OCI-M1 (cell line): ENCODE measurements around the gene ZSWIM8.

Source experiments
- DNase-seq: peaks from one replicate; lab custom pipeline; 2025; lab: John Stamatoyannopoulos, UW

ZSWIM8 gene

DNA sequence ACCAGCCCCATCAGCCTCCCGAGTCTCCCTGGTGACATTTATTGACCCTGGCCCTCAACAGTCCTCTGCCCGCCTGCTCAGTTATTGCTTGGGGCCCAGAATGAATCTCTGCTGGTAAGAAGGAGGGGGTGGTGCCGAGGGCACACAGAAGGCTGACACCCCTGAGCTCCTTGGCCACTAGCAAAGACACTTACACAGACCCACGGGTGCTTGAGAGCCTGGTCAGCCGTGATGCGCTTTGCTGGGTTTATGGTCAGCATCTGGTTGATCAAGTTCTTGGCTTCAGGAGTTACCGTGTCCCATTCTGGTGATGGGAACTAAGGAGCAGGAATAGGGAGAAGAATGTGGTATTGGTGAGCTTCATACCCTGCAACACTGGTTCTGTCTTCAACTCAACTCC, 61.6 kb downstream of the ZSWIM8 start:
- DNase-seq, result no peak

DNA sequence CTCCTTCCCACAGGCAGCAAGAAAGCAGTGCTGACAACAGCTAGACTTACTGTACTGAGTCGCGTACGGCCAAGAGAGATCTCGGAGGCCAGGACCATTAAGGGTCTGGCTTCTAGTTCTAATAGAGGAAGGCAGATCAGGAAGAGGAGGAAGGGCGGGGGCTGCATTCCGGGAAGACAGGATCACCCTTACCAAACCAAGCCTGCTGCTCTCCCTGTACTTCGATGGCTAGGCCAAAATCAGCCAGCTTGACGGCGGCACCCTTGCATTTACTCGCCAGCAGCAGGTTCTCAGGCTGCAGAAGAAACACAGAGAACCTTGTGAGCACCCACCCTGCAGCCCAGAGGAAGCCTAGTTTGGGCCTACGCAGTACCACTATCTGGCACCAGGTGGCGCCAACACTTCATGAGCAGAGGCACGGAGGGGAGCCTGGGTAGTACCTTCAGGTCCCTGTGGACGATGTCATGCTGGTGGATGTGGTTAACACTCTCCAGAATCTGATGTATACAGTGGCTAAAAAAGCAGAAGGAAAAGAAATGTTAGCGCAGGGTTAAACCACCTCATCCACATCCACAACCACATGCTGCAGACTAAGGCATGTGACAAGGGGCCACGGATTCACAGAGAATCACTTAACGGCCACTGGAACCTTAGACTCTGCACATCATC, 63.5 kb downstream of the ZSWIM8 start:
- peak; percentile 96 for DNase-seq

DNA sequence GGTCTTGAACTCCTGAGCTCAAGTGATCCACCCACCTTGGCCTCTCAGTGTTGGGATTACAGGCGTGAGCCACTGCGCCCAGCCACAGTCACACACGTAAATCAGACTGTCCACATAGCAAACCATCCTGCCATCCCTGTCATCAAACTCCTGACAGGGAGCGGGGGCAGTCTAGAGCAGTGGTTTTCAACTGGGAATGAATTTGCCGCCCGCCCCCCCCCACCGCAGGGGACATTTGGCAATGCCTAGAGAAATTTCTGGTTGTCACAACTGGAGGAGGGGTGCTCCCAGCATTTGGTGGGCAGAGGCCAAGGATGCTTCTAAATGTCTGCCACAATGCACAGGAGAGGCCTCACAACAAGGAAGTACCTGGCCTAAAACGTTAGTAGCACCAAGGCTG, 64.8 kb downstream of the ZSWIM8 start:
- no peak for DNase-seq

DNA sequence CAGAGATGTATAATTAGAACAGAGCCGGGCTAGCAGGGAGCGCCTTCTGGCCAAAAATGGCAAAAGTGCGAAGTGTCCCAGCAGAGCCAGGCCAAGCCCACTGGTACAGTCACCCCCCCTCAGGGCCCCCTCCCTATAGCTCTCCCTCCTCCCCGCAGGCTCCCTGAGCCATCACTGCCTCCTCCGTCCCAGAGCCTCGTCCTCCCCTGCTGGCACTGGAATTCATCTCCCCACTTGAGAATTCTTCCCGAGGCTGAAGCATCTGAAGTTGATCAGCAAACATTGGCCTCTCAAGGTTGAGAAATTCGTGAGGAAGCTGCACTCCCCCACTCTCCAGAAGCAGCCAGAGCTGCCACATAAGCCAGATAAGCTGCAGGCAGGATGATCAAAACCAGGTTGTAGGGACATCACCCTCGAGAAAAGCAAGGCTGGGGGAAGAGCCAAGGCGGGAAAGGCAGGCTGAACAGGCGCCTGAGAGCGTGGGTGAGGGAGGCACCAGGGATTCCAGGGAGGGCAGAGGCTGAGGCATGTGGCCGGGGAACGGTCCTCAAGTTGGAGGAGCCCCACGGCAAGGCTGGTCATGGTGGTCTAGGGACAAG, 65.6 kb downstream of the ZSWIM8 start:
- peak; percentile 30 for DNase-seq
